ENCODE data around the gene CNRIP1.

CNRIP1 gene

DNA sequence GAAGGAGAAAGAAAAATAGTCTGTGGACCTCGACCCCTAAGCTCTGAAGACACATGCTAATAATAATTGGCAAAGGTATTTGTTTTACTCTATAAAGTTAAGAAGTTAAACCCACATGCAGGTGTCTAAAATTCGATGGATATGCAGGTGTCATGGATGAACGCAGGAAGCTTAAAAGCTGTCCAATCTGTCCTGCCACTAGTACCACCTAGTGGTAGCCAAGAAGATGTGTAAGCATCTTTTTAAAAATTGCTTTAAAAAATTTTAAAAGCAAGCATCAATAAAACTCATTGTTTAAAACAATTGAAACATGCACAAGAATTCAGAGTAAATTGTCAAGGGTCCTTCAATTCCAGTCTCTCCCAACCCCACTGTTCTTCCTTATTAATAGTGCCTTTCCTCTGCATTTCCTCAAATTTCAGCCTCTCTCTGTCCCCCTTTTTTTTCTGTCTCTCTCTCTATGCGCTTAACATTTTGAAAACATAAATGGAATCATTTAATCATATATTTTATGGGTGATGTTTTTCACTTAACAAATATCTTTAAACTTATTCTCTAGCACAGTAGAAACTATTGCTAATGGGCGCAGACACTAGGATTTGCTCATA is 36.8 kb downstream of the CNRIP1 start:
- TF ChIP-seq, protein P1, sequence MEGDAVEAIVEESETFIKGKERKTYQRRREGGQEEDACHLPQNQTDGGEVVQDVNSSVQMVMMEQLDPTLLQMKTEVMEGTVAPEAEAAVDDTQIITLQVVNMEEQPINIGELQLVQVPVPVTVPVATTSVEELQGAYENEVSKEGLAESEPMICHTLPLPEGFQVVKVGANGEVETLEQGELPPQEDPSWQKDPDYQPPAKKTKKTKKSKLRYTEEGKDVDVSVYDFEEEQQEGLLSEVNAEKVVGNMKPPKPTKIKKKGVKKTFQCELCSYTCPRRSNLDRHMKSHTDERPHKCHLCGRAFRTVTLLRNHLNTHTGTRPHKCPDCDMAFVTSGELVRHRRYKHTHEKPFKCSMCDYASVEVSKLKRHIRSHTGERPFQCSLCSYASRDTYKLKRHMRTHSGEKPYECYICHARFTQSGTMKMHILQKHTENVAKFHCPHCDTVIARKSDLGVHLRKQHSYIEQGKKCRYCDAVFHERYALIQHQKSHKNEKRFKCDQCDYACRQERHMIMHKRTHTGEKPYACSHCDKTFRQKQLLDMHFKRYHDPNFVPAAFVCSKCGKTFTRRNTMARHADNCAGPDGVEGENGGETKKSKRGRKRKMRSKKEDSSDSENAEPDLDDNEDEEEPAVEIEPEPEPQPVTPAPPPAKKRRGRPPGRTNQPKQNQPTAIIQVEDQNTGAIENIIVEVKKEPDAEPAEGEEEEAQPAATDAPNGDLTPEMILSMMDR (IDR thresholded peaks at IDR 0.05; ENCODE audit: poor library complexity, severe bottlenecking) = peak; percentile 90

DNA sequence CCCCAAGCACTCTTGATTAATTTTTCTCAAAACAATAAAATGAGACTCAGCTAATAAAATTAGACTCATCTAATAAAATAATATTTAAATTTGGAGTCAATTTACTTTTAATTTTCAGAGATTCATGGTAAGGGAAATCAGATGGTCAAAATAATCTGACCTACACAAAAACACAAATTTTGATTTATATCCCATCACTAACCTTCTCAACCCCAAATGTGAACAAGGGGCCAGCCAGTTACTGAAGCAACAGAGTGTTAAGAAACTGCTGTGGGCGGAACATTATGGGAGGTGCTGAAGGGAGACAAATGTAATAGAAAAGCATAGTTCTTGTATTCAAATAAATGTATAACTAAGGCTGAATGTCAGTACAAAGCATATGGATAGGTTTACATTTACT is 39.0 kb downstream of the CNRIP1 start:
- DNase-seq (ENCODE audit: low spot score) (no peak), ATAC-seq (ENCODE audit: low read depth) (no peak)

More for the DNA sequence above, 36.8 kb downstream of the CNRIP1 start:
- DNase-seq (ENCODE audit: low spot score) = no peak
- Histone ChIP-seq H3K27ac (ENCODE audit: poor library complexity, severe bottlenecking) (no peak overlapping the region), H3K4me3 (ENCODE audit: severe bottlenecking) (no peak overlapping the region), H3K27me3 (ENCODE audit: insufficient read depth, poor library complexity, severe bottlenecking) (no peaks in the 10 kb centered on the region), H3K4me1 (ENCODE audit: insufficient read depth, poor library complexity, severe bottlenecking) (no peaks in the 10 kb centered on the region), H3K36me3 (ENCODE audit: low read depth) (no peaks in the 10 kb centered on the region; the same call in 1 of the 2 replicates), H3K9me3 (ENCODE audit: severe bottlenecking) (no peaks in the 10 kb centered on the region)
- 0 out of 3 replicates have a peak, but pooled peaks have one; percentile 61 for ATAC-seq (ENCODE audit: low read depth)

DNA sequence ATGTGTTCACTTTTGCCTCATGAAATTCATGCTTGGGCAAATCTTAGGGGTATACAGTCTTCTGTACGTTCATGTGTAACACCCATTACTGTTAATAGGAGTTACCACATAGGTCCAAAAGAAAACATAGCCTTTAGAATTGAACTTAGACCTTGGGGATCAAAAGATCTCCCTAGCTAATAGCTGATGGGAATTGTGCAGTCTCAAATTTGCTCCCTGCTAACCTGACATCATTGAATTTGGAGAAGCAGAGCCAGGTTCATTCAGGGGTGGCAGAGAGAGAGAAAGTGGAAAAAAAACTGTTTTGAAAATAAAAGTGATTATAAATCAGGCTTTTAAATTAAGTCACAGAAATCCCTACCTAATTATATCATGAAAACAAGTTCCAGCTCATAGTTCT is 39.4 kb downstream of the CNRIP1 start:
- DNase-seq (ENCODE audit: low spot score) (no peak), ATAC-seq (ENCODE audit: low read depth) (no peak)
- TF ChIP-seq, protein P1 (IDR thresholded peaks at IDR 0.05; ENCODE audit: poor library complexity, severe bottlenecking) = no peak
- H3K9me3 ChIP-seq (ENCODE audit: severe bottlenecking) = no peaks in the 10 kb centered on the region
- H3K4me1 ChIP-seq (ENCODE audit: insufficient read depth, poor library complexity, severe bottlenecking) = no peaks in the 10 kb centered on the region
- no peak overlapping the region for H3K27ac ChIP-seq (ENCODE audit: poor library complexity, severe bottlenecking)
- H3K4me3 ChIP-seq (ENCODE audit: severe bottlenecking) = no peak overlapping the region
- H3K27me3 ChIP-seq (ENCODE audit: insufficient read depth, poor library complexity, severe bottlenecking) = no peaks in the 10 kb centered on the region
- no peaks in the 10 kb centered on the region; the same call in 1 of the 2 replicates for H3K36me3 ChIP-seq (ENCODE audit: low read depth)

More for the DNA sequence above, 39.0 kb downstream of the CNRIP1 start:
- Histone ChIP-seq H3K4me1 (ENCODE audit: insufficient read depth, poor library complexity, severe bottlenecking) (no peaks in the 10 kb centered on the region), H3K9me3 (ENCODE audit: severe bottlenecking) (no peaks in the 10 kb centered on the region), H3K36me3 (ENCODE audit: low read depth) (no peaks in the 10 kb centered on the region; the same call in 1 of the 2 replicates), H3K27ac (ENCODE audit: poor library complexity, severe bottlenecking) (no peak overlapping the region), H3K27me3 (ENCODE audit: insufficient read depth, poor library complexity, severe bottlenecking) (no peaks in the 10 kb centered on the region), H3K4me3 (ENCODE audit: severe bottlenecking) (no peak overlapping the region)
- TF ChIP-seq, protein P1 (IDR thresholded peaks at IDR 0.05; ENCODE audit: poor library complexity, severe bottlenecking) = no peak

DNA sequence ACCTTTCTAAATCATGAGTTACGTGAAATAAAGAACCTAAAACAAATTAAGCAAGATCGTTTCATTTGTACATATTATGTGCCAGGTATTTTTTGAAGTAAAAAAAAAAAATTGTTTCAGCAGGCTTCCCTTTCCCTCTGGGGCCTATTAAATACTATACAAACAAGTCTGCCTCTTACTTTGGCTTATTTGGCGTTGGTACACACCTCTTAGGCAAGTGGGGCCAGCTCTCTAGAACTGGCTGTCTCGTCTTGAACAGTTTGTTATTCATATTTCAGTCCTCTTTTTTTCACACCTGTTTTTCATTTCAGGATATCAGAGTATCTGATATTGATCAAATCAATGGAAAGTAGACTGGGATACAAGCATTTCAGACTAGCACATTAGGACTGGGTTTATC is 40.1 kb downstream of the CNRIP1 start:
- Histone ChIP-seq H3K9me3 (ENCODE audit: severe bottlenecking) (no peaks in the 10 kb centered on the region), H3K27me3 (ENCODE audit: insufficient read depth, poor library complexity, severe bottlenecking) (no peaks in the 10 kb centered on the region), H3K4me1 (ENCODE audit: insufficient read depth, poor library complexity, severe bottlenecking) (no peaks in the 10 kb centered on the region), H3K36me3 (ENCODE audit: low read depth) (no peaks in the 10 kb centered on the region; the same call in 1 of the 2 replicates), H3K4me3 (ENCODE audit: severe bottlenecking) (no peak overlapping the region), H3K27ac (ENCODE audit: poor library complexity, severe bottlenecking) (no peak overlapping the region)
- TF ChIP-seq, protein P1 (IDR thresholded peaks at IDR 0.05; ENCODE audit: poor library complexity, severe bottlenecking) = no peak
- DNase-seq (ENCODE audit: low spot score) = no peak
- ATAC-seq (ENCODE audit: low read depth) = no peak

DNA sequence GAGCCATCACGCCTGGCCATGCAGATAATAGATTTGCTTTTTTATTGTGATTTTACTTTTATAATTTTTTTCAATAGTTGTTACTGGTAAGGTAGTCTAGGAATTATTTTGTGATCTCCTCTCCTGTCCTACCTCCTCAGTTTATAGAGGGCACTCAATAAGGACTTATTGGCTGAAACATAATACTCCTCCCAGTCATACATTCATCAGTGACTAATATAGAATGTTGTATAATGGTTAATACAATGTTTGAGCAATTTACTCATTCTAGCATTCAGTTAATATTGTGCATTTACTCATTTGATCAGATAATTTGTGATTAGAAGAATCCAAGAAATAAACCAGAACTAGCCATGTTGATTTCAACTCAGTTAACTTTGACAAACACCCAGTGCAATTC is 41.6 kb downstream of the CNRIP1 start:
- no peak overlapping the region for H3K27ac ChIP-seq (ENCODE audit: poor library complexity, severe bottlenecking)
- TF ChIP-seq, protein P1 (IDR thresholded peaks at IDR 0.05; ENCODE audit: poor library complexity, severe bottlenecking) = no peak
- 0 out of 3 replicates have a peak, but pooled peaks have one; percentile 21 for ATAC-seq (ENCODE audit: low read depth)
- no peak for DNase-seq (ENCODE audit: low spot score)
- H3K4me3 ChIP-seq (ENCODE audit: severe bottlenecking) = no peak overlapping the region
- no peaks in the 10 kb centered on the region; the same call in 1 of the 2 replicates for H3K36me3 ChIP-seq (ENCODE audit: low read depth)
- H3K4me1 ChIP-seq (ENCODE audit: insufficient read depth, poor library complexity, severe bottlenecking) = no peaks in the 10 kb centered on the region
- H3K27me3 ChIP-seq (ENCODE audit: insufficient read depth, poor library complexity, severe bottlenecking) = no peaks in the 10 kb centered on the region
- H3K9me3 ChIP-seq (ENCODE audit: severe bottlenecking) = no peaks in the 10 kb centered on the region

Measured in RWPE2 (cell line).